Fibroblast of skin of right quadriceps (primary cell): Measurements from ENCODE around the gene VAMP1.
A peak's percentile ranks its signal among the peaks of the same experiment; 100 is the strongest.
"Not testable (repeated sequence)": the region's sequence is repeated elsewhere in the genome, so short reads cannot be mapped to it uniquely, and the experiment has no call there.

Source experiments
- DNase-seq: peaks from one replicate; pipeline ENCODE4 v3.0.0-alpha.2; 2013

The VAMP1 gene

DNA sequence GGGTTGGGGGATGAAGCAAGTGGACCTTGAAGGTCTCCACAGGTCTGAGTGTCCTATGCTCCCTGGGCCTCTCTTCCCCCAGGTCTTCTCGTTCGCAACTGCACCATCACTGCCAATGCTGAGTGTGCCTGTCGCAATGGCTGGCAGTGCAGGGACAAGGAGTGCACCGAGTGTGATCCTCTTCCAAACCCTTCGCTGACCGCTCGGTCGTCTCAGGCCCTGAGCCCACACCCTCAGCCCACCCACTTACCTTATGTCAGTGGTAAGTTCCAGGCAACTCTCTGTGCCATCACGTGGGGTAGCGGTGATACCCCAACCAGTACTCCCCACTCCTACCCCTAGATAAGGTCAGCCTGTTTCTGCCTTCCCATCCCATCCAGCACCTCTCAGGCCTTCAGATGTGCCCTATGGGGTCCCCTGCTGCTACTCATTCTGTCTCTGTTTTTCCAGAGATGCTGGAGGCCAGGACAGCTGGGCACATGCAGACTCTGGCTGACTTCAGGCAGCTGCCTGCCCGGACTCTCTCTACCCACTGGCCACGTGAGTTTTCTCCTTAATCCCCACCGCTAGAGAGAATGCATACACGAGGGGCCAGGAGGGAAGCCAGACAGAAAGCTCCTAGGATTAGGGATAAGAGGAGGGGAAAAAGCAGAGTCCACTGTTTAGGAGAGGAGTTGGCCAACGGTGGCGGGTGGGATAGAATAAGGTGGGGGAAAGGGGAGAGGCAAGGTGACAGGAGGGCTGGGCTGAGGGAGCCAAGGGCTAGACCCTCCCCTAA is 20.2 kb downstream of the VAMP1 start:
- DNase-seq, result no peak

DNA sequence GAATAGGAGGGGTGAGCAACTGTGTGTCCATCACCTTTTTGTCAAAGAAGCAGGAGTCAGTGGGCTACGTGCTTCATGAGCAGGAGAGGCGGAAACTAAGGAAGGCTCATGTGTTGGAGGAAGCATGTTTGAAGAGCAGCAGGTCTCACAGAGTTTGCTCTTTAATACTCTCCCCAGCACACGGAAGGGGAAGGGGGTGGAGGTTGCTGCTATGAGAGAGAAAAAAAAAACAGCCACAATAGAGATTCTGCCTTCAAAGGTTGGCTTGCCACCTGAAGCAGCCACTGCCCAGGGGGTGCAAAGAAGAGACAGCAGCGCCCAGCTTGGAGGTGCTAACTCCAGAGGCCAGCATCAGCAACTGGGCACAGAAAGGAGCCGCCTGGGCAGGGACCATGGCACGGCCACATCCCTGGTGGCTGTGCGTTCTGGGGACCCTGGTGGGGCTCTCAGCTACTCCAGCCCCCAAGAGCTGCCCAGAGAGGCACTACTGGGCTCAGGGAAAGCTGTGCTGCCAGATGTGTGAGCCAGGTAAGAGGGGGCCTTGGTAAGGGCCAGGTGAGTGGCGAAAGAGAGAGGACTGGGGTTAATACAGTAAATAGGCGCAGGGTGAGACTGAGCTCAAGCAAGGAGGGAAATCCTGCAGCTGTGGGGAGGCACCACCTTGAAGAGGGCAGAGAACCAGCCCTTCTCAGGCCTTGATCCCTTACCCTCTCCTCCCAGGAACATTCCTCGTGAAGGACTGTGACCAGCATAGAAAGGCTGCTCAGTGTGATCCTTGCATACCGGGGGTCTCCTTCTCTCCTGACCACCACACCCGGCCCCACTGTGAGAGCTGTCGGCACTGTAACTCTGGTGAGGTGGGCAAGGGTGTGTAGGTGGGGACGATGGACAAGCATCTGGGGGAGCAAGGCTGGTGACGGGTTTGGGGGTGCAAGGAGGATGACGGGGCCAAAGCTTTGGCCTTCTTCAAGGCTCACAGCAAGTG is 25.5 kb downstream of the VAMP1 start, which contains the start of gene CD27:
Gene CD27 (plus strand): TSS at position 252 of the 985 bp plus-strand sequence. CDS start 141 bp downstream, at position 393.
- DNase-seq, result no peak

DNA sequence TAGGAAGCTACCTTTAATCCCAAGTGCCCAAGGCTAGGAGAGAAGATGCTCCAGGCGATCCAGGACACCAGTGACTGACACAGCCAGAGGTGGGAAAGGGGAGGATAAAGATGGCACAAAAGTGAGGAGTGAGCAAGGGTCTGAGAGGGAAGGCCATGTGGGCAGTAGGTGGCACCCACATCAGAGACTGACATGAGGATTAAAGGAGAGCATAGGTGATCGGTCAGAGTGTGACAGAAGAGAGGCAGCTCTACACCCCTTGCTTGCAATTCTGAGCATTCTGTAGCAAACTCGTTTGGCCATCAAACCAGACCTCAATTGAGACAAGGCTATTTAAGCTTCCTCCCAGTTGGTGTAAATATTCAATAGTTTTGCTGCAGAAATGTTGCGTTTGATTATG is 26.4 kb downstream of the VAMP1 start:
- no peak for DNase-seq

DNA sequence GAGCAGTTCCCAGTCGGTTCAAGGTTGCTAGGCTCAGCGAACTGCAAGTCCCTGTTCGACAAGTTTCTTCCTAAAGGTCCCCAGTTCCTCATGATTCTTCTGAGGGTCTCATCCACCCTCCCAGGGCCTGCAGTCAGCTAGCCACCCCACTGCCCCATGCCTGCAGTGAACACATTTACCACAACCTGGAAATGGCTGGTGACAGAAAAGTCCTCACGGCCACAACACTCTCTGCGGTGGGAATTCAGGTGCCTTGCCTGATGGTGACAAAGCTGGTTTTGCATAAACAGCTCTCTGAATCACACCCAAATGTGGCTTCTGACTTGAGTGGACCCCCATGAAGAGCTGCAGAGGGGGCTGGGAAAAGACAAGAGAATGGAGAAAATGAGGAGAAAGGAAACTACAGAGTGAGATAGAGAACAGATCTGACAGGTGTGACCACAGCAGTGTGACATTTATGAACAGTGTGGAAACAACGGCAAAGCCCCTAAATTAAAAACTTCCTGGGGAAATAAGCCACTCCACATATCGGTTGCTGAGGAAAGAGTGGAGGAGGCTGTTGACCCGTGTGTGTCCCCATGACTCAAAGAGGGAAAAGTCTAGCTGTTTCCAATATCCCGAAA is 27.0 kb downstream of the VAMP1 start:
- DNase-seq, result no peak

DNA sequence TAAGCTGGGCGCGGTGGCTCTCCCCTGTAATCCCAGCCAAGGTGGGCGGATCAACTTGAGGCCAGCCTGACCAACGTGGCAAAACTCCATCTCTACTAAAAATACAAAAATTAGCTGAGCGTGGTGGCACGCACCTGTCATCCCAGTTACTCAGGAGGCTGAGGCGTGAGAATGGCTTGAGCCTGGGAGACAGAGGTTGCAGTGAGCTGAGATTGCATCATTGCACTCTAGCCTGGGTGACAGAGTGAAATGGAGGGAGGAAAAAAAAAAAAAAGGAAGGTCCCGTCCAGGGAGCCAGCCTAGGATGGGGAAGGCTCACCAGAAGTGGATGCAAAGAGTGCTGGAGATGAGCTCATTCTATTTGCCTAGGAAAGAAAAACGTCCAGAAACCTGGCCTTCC is 27.6 kb downstream of the VAMP1 start:
- no peak for DNase-seq

DNA sequence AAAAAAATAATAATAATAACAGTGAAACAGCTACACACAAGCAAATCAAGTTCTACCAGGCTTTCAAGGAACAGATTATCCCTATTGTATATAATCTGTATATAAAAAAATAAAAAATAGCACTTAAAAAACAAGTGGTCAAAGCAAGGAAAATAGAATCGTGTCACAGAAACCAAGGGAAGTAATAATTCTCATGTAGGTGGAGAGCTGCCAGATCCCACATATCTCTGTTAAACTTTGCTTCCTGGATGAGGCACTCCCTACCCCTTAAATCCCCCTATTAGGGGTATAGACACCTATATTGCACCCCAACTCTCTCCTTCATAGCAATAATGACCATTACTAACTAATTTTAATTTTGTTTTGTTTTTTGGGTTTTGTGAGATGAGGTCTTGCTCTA is 30.1 kb downstream of the VAMP1 start:
- DNase-seq, result no peak

DNA sequence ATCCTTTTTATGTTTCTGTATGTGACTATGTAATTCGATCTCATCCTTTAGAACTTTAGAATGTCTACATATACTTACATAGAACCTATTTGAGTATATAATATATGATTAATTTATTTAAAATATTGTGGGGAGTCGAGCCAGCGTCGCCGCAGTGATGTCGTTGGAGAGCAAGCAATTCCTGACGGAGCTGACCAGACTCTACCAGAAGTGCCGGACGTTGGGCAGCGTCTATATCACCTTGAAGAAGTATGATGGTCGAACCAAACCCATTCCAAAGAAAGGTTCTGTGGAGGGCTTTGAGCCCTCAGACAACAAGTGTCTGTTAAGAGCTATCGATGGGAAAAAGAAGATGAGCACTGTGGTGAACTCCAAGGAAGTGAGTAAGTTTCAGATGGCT is 32.1 kb downstream of the VAMP1 start:
- DNase-seq, result no peak

DNA sequence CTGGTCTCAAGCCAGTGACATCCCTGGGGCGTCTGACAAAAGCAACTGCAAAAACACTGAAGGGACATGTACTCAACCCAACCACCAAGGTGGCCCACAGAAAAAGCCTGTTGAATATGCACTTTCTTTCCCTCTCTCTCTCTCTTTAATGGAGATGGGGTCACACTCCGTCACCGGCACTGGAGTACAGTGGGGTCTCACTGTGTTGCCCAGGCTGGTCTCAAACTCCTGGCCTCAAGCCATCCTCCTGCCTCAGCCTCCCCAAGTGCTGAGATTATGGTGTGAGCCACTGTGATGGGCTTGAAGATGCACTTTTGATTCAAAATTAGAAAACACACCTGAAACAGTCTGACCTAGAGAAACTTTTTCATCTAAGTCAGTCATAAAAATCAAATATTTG is 32.9 kb downstream of the VAMP1 start:
- no peak for DNase-seq

DNA sequence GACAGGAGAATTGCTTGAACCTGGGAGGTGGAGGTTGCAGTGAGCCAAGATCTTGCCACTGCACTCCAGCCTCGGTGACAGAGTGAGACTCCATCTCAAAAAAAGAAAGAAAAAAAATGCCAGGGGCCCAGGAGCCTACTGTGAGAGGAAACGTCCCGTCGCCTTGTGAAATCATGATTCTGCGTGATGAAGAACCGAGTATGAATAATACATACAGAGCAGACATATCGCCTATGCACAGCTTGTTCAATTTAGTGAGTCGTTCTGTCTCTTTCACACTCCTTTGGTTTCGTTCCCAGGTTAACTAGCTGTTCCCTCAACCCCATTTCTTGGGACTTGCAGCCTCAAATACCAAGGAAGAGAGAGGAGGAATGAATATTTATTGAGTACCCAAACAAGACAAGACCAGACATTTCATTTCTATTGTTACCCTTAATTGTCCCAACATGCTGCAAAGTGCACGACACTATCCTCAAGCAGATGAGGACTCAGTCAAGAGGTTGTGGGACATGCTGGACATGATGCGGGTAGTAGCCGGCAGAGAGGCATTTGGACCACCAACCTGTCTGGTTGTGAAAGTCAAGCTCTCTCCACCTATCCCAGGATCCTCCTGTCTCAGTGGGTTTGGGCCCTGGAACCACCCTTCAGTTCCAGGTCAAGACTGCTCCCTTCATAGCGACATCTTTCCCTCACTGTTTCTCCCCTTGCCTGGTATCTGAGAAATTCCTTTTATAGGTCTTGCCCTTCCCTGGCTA is 34.3 kb downstream of the VAMP1 start:
- no peak for DNase-seq

DNA sequence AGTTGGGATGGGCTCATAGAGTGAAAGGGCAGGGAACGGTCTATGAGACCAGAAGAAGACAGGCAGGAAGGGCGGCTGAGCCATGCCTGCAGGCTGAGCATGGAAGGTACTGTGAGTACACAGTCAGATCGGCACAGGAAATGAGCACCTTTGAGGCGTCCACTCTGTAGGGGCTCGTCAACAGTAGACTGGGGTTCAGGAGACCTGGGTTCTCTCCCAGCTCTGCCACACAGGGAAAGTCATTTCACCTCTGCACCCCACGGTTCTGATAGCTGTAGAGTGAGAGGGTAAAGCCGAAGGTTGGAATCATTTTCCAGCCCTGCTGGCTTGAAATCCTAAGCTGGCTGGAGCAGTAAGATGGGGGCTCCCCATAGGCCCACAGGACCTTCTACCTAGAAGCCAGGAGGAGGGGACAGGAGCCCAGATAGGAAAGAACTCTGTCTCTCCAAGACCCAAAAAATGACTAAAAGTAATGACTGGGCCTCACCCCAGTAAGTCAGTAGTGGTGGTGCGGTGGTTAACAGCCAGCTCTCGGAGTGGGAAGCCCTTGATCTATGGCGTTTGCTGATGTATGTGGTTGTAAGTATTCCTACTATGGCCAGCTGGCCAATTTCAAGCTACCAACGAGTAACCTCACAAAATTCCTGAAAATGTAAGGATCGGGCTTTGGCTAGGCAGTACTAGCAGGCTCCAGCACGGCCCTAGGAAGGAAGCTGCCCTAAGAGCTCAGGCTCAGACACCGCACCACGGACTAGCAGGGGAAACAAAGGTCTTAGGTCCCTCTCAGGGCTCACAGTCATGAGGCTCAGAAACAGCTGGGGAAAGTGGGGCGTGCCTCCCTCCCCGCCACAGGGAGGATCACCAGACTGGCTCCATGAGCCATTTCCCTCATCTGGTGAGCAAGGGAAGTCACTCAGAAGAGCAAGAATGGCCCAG is 36.0 kb downstream of the VAMP1 start:
- no peak for DNase-seq

DNA sequence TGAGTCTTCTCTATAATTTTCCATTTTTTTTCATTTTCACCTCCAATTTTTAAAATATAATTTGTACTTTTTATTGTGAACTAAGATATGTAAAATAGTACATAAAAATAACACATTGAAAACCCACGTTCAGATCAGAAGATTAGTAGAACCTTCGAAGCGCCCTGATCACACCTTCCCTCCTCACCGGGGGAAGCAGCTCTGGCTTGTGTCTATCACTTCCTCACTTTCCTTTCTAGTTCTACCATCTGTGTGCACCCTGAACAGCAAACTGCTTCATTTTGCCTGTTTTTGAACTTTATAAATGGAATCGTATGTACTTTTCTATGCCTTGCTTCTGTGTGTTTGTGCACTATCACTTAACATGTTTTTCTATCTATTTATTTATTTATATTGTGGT is 37.5 kb downstream of the VAMP1 start:
- no peak for DNase-seq

DNA sequence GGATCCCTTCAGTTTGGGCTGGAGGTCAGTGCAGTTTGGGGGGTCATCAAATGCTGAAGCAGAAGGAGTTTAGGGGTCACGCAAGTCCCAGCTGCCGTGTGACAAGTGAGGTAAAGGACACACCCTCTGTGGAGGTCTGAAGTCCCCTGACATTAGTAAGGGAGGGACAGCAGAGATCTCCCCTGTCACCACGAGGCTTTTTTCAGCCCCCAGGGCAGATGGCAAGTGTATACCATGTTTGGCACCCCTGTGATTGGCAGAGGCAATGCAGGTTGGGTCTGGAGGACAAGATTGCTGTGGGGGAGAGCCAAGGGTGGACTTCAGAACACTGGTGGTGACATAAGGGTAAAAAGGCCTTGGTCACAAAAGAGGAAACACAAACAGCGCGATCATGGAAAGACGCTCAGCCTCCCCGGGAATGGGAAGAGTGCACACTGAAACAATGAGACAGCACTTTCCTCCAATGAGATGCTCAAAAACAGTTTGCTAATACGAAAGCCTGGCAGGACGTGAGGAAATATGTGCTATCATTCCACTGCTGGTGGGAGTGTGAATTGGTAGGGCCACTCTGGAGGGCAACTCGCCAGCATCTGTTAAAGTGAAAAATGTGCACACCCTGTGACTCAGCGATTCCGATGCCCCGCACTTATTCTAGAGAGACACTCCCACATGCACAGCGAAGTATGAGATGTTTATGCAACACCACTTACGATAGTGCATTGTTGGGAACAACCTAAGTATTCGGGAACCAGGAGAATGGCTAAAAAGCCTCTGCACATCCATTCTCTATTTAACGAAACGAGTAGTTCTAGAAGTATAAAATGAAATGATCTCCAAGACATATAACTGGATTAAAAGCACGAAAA is 40.1 kb downstream of the VAMP1 start:
- peak; percentile 94 for DNase-seq

DNA sequence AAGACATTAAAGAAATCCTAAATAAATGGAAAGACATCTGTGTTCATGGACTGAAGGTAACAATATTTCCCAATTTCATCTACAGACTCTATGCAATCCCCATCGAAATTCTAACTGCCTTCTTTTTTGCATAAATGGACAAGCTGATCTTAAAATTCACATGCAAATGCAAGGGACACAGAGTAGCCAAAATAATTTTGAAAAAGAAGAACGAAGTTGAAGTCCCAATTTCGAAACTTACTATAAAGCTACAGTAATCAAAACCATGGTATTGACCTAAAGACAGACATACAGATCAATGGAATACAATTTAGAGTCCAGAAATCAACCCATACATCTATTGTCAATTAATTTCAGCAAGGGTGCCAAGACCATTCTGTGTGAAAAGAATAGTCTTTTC is 42.2 kb downstream of the VAMP1 start:
- no peak for DNase-seq

DNA sequence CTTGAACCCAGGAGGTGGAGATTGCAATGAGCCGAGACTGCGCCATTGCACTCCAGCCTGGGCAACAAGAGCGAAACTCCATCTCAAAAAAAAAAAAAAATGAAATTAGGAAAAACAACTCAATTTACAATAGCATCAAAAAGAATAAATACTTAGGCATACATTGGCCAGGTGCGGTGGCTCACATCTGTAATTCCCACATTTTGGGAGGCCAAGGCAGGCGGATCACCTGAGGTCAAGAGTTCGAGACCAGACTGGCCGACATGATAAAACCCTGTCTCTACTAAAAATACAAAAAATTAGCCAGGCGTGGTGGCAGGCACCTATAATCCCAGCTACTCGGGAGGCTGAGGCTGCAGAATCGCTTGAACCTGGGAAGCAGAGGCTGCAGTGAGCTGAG is 42.7 kb downstream of the VAMP1 start:
- DNase-seq, result not testable (repeated sequence)

DNA sequence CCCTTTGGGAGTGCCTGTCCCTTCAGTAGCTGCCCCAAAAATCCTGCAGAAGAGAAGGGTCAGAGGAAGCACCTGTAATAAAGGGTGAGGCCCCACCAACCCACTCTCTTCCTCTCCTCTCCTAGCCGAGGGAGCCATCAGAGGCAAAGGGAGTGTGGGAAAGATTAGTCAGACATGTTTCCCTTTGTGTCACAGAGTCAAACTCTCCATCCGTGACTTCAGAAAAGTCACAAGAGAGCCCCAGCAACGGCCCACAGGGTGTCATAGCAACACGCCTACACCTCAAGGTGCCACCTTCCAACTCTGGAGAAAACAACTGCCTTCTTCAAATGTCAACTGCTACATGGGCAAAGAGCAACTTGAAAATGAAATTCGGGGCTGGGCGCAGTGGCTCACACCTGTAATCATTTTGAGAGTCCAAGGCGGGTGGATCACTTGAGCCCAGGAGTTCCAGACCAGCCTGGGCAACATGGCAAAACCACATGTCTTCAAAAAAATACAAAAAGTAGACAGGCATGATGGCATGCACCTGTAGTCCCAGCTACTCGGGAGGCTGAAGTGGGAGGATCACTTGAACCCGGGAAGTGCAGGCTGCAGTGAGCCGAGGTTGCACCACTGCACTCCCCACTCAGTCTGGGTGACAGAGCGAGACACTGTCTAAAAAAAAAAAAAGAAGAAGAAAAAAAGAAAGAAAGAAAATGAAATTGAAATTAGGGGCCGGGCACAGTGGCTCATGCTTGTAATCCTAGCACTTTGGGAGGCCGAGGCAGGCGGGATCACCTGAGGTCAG is 43.4 kb downstream of the VAMP1 start:
- no peak for DNase-seq

DNA sequence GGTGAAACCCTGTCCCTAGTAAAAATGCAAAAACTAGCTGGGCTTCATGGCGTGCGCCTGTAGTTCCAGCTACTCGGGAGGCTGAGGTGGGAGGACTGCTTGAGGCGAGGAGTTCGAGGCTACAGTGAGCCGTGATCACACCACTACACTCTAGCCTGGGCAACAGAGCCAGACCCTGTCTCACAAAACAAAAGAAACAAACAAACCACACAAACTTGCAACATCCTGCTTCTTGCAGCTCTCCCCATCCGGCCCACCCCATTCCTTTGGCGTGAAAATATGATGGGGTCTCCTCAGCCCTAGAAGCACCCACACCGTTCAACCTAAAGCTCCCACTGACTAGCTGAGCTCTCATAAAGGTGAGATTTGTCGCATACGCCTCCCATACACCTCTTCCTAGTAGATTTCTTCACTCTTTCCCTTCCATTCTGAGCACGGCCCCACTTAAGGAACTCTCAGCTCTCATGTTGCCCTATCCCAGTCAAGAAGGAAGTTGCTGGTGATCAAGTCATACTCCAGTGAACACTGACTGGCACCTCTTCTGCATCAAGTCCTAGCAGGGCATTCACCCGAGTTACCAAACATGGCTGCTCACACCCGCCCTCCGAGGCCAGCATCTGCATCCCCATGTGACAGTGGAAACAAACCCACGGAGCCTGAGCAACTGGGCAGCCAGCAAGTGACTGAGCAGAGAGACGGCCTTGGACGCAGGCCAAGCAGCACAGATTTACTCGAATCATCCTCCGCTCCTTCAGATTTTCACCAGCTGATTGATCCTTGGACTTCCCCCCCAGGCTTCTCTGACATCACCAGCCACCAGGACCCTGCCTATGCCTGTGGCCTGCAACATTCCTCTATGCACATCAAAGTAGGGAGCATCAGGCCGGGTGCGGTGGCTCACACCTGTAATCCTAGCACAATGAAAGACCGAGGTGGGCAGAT is 44.6 kb downstream of the VAMP1 start:
- DNase-seq, result no peak

DNA sequence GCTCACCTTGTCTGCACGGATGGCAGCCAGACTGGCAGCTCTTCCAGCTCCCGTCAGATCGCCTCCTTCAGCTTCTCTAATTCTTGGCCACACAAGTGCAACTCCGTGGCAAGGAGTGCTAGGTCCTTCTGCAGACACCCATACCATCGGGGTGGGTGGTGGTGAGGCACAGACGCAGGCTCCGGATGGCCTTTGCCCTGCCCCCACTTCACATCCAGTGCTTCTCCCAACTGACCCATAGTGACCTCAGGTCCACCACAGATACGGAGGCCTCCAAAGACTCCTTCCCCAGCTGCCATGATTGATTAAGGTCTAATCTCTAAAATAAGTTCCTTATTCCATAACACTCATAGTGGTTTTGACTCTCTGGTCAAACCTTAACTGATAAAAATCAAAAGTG is 45.6 kb downstream of the VAMP1 start:
- no peak for DNase-seq

DNA sequence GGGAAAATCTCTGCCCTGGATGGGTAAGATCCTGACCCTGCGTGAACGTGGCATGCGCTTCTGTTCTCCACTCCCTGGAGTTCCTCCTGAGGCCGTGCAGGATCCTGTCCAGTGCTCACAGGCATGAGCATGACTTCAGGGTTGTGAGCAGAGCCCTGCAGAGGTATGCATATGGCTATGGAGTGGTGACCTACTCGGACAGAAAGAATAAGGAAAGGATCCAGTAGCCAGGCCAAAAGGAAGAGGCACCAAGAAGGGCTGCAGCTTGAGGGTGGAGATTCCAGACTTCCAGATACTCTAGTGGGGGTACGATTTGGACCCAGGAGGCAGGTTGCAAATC is 46.5 kb downstream of the VAMP1 start:
- DNase-seq, result no peak
